PFSK-1 (cell line): ENCODE measurements around the gene STN1.

Source experiments
- FOXP2 ChIP-seq: optimal IDR thresholded peaks from 2 replicates; pipeline ENCODE3; 2011; ENCODE audit warnings: borderline replicate concordance, control low read depth, inconsistent platforms; ENCODE audit not compliant: insufficient read depth; ENCODE audit errors: extremely low read length, extremely low read depth
- POLR2AphosphoS5 ChIP-seq: IDR thresholded peaks from 2 replicates; pipeline ENCODE4 v1.6.1; 2012; ENCODE audit warnings: low read depth, mild to moderate bottlenecking, control low read depth, low read length, moderate library complexity
- REST ChIP-seq, 2 experiments: IDR thresholded peaks; 2 replicates each; pipeline versions ENCODE4 v1.6.1 to v1.8.0; 2011 to 2012; ENCODE audit warnings: low read depth in 2 of 2, low read length in 2 of 2, control low read depth in 1 of 2, inconsistent platforms in 1 of 2, mild to moderate bottlenecking in 1 of 2, moderate library complexity in 1 of 2; ENCODE audit not compliant: insufficient read depth in 1 of 2
- SIN3A ChIP-seq: IDR thresholded peaks from 2 replicates; pipeline ENCODE4 v1.6.1; 2012; ENCODE audit warnings: mild to moderate bottlenecking, low read length, moderate library complexity, borderline replicate concordance; ENCODE audit not compliant: insufficient read depth
- TAF1 ChIP-seq: IDR thresholded peaks from 2 replicates; pipeline ENCODE4 v1.6.1; 2012; ENCODE audit warnings: low read length, control low read depth, borderline replicate concordance; ENCODE audit not compliant: insufficient read depth

STN1 gene

DNA sequence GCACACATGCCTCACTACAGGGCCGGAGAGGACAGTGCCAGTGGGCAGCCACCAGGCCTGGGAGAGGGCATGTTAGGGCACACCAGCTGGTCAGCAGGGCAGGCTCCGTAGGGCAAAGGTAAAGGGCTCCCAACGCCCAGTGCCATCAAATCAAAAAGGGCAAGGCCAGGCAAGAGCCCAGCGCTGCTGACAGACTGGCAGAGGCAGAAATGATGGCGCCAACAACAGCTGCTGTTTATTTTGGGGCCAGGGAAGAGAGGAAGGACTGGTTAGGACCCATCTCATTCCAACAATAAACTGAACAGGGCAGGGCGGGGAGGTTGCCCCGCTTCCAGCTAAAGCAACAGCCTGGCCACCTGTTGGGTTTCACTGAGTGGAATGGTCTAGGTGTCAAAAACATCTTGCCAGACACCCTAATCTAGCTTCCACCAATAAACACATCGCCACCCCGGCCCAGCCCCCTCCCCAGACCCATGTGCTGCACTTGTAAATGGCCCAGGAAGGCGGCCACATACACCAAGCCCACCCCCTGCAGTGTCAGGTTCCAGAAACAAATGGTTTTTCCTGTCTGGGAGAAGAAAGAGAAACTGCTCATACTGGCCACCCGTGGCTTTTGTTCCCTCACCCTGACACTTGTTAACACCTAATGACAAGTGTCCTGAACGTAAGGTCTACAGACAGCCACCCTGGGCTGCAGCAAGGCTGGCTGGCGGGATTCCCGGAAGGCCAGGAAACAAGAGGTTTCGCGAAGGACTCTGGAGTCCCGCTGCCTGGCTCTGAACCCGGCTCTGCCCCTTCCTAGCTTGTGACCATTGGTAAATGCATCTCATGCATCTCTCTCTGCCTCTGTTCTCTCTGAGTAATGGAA, 77.9 kb downstream of the STN1 start:
- TF ChIP-seq SIN3A (no peak), FOXP2 (no peak), TAF1 (no peak), POLR2AphosphoS5 (no peak), REST (IDR thresholded peaks at IDR 0.05; ENCODE audit: insufficient read depth in 1 of 2, low read depth in 2 of 2, low read length in 2 of 2) (no peak)

DNA sequence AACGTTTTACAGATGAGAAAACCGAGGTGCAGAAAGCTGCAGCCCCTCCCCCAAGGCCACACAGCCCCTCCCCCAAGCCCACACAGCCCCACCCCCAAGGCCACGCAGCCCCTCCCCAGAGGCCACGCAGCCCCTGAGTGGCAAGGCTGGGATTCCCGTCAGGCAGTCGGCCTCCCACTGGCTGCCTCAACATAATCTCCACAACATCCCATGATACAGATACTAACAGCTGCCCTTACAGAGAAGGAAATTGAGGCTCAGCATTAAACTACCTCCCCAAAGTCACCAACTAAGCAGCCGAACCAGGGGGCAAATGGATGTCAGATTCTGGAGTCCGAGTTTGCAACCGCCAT, 78.5 kb downstream of the STN1 start:
- no peak for TF ChIP-seq TAF1
- TF ChIP-seq REST (IDR thresholded peaks at IDR 0.05; ENCODE audit: insufficient read depth in 1 of 2, low read depth in 2 of 2, low read length in 2 of 2), result no peak
- no peak for TF ChIP-seq SIN3A
- TF ChIP-seq FOXP2, result no peak
- no peak for TF ChIP-seq POLR2AphosphoS5

DNA sequence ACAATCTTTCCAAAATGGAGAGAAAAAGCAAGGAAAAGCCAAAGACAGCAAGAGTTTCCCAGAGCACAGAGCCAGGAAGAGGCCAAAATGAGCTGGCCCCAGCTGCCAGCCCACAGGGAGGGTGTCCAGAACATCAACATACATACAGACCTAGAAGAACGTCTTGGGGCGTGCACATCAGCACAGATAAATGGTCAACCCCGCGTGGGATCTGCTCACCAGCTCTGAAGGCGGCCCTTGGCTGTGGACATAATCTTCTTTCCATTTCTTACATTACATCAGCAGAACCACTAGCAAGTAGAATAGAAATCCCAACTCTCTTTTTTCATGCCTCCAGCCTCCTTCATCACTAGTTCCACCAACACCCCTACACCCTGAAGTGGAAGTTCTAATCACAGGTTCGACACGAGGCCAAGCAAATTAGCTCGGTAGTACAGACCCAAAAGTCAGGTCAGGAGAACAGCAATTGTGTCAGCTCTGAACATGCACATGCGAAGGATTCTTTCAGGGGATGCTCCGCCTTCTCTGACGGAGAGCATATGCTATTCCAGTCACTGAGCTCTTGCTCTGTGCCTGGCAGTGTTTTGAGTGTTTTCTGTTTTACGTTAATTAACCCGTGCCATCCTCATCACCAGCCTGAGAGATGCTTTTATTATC, 79.0 kb downstream of the STN1 start:
- TF ChIP-seq REST (IDR thresholded peaks at IDR 0.05; ENCODE audit: insufficient read depth in 1 of 2, low read depth in 2 of 2, low read length in 2 of 2) (no peak), SIN3A (no peak), FOXP2 (no peak), POLR2AphosphoS5 (no peak)

GRCh38 chr10:103838070-103838395, 80.0 kb downstream of the STN1 start:
- TF ChIP-seq FOXP2 (no peak), REST (IDR thresholded peaks at IDR 0.05; ENCODE audit: insufficient read depth in 1 of 2, low read depth in 2 of 2, low read length in 2 of 2) (no peak), POLR2AphosphoS5 (no peak), SIN3A (no peak)
